Measurements from ENCODE around the gene LPO. TPM values are rescaled to one million over a fixed set of nuclear protein-coding genes. Genes with fewer than 3 reads are reported as not detected.

LPO gene
- total RNA-seq, 1 donor from 2014 or later: 0.17 TPM

- H3K4me3 ChIP-seq (ENCODE audit: low read depth, low read length): no peak overlapping the region
- no peak for DNase-seq (ENCODE audit: low read depth)
- H3K27me3 ChIP-seq (ENCODE audit: control insufficient read depth, insufficient read depth, low read length): no peaks in the 10 kb centered on the region
- H3K36me3 ChIP-seq (ENCODE audit: control insufficient read depth, insufficient read depth, low read length): no peaks in the 10 kb centered on the region
- TF ChIP-seq CTCF (IDR thresholded peaks at IDR 0.05; ENCODE audit: insufficient read depth, low read length, poor library complexity, severe bottlenecking): no peak
Measured at GRCh38 chr17:58312021-58312630, 73.7 kb downstream of the LPO start.

- Histone ChIP-seq H3K4me3 (ENCODE audit: low read depth, low read length) (no peak overlapping the region), H3K36me3 (ENCODE audit: control insufficient read depth, insufficient read depth, low read length) (no peaks in the 10 kb centered on the region), H3K27me3 (ENCODE audit: control insufficient read depth, insufficient read depth, low read length) (no peaks in the 10 kb centered on the region)
- TF ChIP-seq CTCF (IDR thresholded peaks at IDR 0.05; ENCODE audit: insufficient read depth, low read length, poor library complexity, severe bottlenecking): no peak
- no peak for DNase-seq (ENCODE audit: low read depth)
Measured at GRCh38 chr17:58312829-58313228, 74.4 kb downstream of the LPO start.

GRCh38 chr17:58313815-58314705 lies 75.7 kb downstream of the LPO start:
- no peak overlapping the region for H3K4me3 ChIP-seq (ENCODE audit: low read depth, low read length)
- no peaks in the 10 kb centered on the region for H3K27me3 ChIP-seq (ENCODE audit: control insufficient read depth, insufficient read depth, low read length)
- DNase-seq (ENCODE audit: low read depth): no peak
- H3K36me3 ChIP-seq (ENCODE audit: control insufficient read depth, insufficient read depth, low read length): no peaks in the 10 kb centered on the region
- TF ChIP-seq CTCF (IDR thresholded peaks at IDR 0.05; ENCODE audit: insufficient read depth, low read length, poor library complexity, severe bottlenecking): no peak

GRCh38 chr17:58314706-58315015 lies 76.3 kb downstream of the LPO start:
- TF ChIP-seq CTCF (IDR thresholded peaks at IDR 0.05; ENCODE audit: insufficient read depth, low read length, poor library complexity, severe bottlenecking): no peak

GRCh38 chr17:58315281-58315711 lies 76.9 kb downstream of the LPO start:
- no peak for TF ChIP-seq CTCF (IDR thresholded peaks at IDR 0.05; ENCODE audit: insufficient read depth, low read length, poor library complexity, severe bottlenecking)
- no peak overlapping the region for H3K4me3 ChIP-seq (ENCODE audit: low read depth, low read length)
- no peak for DNase-seq (ENCODE audit: low read depth)
- no peaks in the 10 kb centered on the region for H3K36me3 ChIP-seq (ENCODE audit: control insufficient read depth, insufficient read depth, low read length)
- no peaks in the 10 kb centered on the region for H3K27me3 ChIP-seq (ENCODE audit: control insufficient read depth, insufficient read depth, low read length)

More at GRCh38 chr17:58314706-58315015, 76.3 kb downstream of the LPO start:
- H3K36me3 ChIP-seq (ENCODE audit: control insufficient read depth, insufficient read depth, low read length): no peaks in the 10 kb centered on the region
- no peaks in the 10 kb centered on the region for H3K27me3 ChIP-seq (ENCODE audit: control insufficient read depth, insufficient read depth, low read length)
- DNase-seq (ENCODE audit: low read depth): no peak
- H3K4me3 ChIP-seq (ENCODE audit: low read depth, low read length): no peak overlapping the region

Measured in kidney epithelial cell (primary cell).